GM21723 (cell line): ENCODE data around the gene ARFGAP2.

Source experiments
- ATAC-seq: cut with Tn5 transposase; IDR thresholded peaks from one replicate; pipeline ENCODE4 v1.9.1; 2021; ENCODE audit warnings: mild to moderate bottlenecking, moderate library complexity; ENCODE audit not compliant: unreplicated experiment

ARFGAP2 gene

GRCh38 chr11:47188259-47188658, 11.6 kb upstream of the ARFGAP2 start:
- no peak for ATAC-seq

- no peak for ATAC-seq
These were observed 11.0 kb upstream of the ARFGAP2 start for GRCh38 chr11:47187723-47188122.

GRCh38 chr11:47186700-47187695, 10.3 kb upstream of the ARFGAP2 start:
- peak; percentile 25 for ATAC-seq

- peak; percentile 55 for ATAC-seq
These were observed 9.5 kb upstream of the ARFGAP2 start, which contains the start of gene PACSIN3 for GRCh38 chr11:47186076-47186699. Gene PACSIN3, minus strand, starts transcription at chr11:47186434. Its CDS starts 3,707 bp downstream, at chr11:47182727.

- peak; percentile 8 for ATAC-seq
These were observed 8.8 kb upstream of the ARFGAP2 start for GRCh38 chr11:47185305-47186075.

GRCh38 chr11:47184711-47185304, 8.1 kb upstream of the ARFGAP2 start:
- no peak for ATAC-seq

GRCh38 chr11:47183969-47184368, 7.3 kb upstream of the ARFGAP2 start:
- ATAC-seq, result no peak

GRCh38 chr11:47183031-47183856, 6.6 kb upstream of the ARFGAP2 start:
- ATAC-seq, result no peak

GRCh38 chr11:47182380-47182779, 5.7 kb upstream of the ARFGAP2 start:
- no peak for ATAC-seq

- ATAC-seq, result no peak
These were observed 4.6 kb upstream of the ARFGAP2 start for GRCh38 chr11:47181271-47181670.

- no peak for ATAC-seq
These were observed 3.5 kb upstream of the ARFGAP2 start for GRCh38 chr11:47180006-47180787.

GRCh38 chr11:47179655-47179991, 2.9 kb upstream of the ARFGAP2 start:
- ATAC-seq, result no peak

- ATAC-seq, result no peak
These were observed 2.3 kb upstream of the ARFGAP2 start for GRCh38 chr11:47178737-47179654.

GRCh38 chr11:47178316-47178715, 1.6 kb upstream of the ARFGAP2 start:
- ATAC-seq, result no peak

GRCh38 chr11:47177846-47178245, 1.2 kb upstream of the ARFGAP2 start:
- ATAC-seq, result no peak

- peak; percentile 53 for ATAC-seq
These were observed 658 bp upstream of the ARFGAP2 start for GRCh38 chr11:47177229-47177845.

GRCh38 chr11:47175746-47176327, 842 bp downstream of the ARFGAP2 start:
- no peak for ATAC-seq
